Cardiac septum (tissue), 1 donor: ENCODE data around the gene DIAPH2. TPM values are rescaled to one million over a fixed set of nuclear protein-coding genes. Genes with fewer than 3 reads are reported as not detected.

ENCODE experiments used
- DNase-seq: peaks from one replicate; pipeline ENCODE4 v3.0.0-alpha.2; 2020; ENCODE audit warnings: low spot score
- intact Hi-C: fragments of 100-400 bp; cut with DNase I; formaldehyde crosslinking; loops from one replicate; pipeline ENCODE4 v1.14.0; 2022
- total RNA-seq: library from RNA; stranded (reverse); fragmentation: NEBNext Ultra II Directional; extraction: Animal tissue kit (Norgen Biotek cat#: 25700); gene quantifications from one replicate; pipeline ENCODE4 v1.2.1, GENCODE V29; 2021
- donor health status: DM: no; HTN: no; CAD: no.

The DIAPH2 gene
- total RNA-seq, 1 donor from 2014 or later = 13.5 TPM

DNA sequence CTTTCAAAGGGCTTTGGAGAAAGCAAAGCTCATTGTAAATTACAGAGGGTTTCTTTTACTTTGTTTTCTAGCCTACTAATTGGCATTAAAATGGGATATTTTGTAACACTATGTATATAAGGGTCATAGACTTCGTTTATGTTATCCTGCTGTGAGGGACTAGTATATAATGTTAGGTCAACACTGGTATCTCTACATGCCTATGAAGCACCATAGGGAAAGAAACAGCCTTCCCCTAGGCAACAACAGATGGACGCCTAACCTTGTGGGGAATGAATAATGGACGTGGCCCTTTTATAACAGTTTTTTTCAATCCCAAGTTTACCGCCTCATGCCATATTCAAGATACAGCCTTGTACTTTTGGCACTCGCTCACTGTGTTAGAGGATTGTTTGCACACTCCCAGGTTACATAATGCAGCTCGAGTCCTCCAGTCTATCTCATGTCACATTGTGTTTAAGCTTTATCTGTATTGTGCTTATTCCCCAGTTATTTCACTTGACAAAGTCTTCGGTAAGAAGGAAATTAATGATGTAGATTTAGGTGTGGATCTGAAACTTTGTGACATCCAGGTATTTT is 910.1 kb downstream of the DIAPH2 start:
- intact Hi-C loops = no loop called here
- no peak for DNase-seq

DNA sequence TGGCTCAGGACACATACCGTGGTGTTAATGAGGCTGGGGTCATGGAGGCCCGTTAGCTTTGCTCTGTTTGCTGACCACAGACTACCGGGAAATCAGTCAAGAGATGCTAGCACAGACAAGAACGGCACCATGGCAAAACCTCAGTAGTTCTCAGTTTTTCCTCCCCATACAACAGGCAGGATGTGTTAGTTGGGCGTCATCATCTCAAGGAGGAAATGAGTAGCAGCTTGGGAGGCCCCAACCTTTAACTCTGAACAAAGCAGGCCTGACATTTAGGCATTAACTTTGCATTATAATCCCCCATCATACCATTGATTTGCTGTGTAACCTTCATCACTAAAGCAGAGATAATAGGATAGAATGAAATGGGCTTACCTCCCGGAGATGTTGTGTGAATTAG is 913.3 kb downstream of the DIAPH2 start:
- DNase-seq = no peak
- intact Hi-C loops = no loop called here

DNA sequence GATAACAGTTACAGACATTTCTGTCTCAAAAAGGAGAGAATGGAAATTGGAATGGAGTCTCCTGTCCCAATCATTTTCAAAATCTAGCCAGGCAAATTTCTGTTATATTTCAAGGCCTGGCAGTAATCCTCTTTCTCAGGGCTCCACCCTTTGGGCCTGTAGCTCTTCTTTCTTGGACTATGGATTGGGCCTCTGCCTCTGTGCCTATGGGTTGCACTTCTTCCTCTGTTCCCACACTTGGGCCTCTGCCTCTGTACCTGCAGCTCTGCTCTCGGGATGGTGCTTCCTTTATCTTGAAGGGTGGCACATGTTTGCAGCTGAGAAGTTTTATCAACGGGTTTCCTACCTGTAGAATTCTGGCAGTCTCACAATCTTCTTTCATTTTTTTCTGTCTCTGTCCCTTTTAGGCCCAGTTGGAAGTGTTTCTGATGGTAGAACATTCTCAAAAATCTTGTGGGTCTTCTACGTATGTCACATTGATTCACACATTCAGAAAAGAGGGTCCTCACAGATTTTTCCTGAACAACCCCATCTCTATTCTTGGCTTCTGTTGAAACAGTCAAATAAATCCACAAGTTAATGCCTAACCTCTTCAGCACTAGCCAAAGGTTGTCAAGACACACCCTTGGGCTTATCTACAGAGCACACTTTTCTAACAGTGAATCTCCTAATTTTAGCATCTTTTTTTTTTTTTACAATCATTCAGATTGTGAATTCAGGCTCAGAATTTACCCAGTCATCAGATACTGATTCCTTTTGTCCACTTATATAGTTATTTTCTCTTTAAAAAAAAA is 918.0 kb downstream of the DIAPH2 start:
- intact Hi-C loops = no loop called here
- DNase-seq = no peak

DNA sequence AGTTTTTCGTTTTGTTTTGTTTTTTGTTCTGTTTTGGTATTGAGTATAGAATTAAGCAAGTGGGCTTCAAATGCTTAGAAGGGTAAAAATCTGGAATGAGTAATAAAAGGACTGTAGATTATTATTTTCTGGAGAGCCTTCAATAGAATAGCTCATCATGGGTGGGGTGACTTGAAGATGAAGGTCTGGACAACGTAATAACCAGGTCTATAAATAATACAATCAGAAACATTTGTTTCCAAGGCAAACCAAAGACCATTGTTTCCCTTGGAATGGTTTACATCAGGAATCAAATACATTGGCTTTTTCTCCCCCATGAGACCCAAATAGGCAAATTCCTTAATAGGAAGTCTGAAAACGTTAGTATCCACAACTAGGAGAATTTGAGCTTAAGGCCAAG is 920.6 kb downstream of the DIAPH2 start:
- no peak for DNase-seq
- intact Hi-C loops = no loop called here

DNA sequence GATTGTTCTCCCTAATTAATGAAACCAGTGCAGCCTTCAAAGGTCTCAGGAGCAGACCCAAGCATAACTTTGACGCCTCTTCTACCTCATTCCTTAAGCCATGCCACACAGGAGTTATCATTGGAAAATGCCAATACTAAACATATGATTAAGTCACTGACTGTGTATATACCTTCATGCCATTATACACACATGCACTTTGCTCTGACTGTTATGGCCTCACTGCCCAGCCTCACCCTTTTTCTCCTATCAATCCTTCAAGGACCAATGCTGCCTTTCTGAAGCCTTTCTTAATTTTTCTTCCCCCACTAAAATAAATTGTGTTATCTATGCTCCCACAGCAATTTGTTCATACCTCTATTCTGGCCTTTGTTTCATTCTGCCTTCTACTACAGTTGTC is 924.7 kb downstream of the DIAPH2 start:
- no peak for DNase-seq
- intact Hi-C loops = no loop called here

DNA sequence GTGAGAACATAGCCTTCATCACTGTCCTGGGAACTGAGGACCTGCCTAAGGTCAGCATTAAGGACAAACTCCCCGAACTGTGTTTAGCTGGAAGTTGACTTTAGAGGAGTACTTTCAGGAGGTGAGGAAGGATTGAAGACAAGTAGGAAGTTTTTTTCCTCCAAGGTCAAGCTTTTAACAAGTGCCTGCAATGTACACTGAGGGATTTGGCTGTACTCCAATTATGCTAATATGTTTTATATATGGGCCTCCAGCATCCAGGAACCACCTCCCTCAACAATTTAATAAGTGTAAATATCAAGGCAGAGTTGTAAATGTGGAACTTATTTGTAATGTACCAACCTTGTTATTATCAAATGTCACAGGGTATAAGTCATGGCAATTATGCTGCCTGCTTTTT is 925.3 kb downstream of the DIAPH2 start:
- no peak for DNase-seq

DNA sequence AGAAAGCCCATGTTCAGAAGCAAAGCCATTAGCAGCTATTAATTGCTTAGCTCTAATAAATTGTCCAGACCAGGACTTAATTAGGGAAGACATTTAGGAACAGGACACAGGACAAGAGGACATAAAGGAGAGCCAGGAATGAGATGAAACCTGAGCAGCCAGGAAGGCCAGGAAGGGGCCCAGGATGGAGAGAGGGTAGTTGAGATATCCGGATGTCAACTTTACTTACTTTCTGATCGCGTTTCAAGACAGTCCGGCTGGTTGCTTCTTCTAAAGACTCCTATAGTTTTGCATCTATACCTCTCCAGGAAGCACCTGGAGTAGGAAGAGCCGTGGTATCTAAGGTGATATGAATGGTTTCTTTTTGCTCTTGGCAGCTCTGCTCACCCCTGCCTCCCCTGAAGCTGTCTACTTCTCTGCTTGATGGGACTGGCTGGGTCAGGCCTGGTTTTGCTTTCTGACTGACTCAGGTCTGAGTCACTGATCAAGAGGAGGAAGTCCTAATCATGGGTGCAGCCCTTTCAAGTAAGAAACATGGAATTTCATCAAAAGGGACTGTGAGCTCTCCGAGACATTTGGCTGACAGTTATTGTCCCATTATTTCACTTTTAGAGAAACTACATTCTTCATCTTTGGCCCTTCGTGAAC is 932.4 kb downstream of the DIAPH2 start:
- intact Hi-C loops = no loop called here
- DNase-seq = no peak

More for the DNA sequence above, 925.3 kb downstream of the DIAPH2 start:
- intact Hi-C loops = no loop called here

DNA sequence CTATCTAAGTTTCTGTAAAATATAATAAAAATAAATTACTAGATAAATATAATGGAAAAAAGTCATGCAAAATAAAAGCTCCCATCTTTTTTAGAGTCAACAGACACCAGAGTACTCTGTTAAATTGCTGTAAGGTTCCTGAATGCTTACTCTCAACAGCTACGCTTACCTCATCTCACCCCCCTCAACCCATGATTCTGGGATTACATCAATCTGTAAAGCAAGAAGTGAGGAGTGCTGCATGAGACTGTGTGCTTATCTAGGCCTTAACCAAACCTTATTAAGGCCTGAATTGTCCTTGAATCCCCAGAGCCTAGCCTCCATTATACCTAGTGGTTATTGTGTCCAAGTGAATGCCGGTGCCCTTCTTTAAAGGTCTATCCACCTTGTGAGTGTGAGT is 934.9 kb downstream of the DIAPH2 start:
- DNase-seq = no peak
- intact Hi-C loops = no loop called here

DNA sequence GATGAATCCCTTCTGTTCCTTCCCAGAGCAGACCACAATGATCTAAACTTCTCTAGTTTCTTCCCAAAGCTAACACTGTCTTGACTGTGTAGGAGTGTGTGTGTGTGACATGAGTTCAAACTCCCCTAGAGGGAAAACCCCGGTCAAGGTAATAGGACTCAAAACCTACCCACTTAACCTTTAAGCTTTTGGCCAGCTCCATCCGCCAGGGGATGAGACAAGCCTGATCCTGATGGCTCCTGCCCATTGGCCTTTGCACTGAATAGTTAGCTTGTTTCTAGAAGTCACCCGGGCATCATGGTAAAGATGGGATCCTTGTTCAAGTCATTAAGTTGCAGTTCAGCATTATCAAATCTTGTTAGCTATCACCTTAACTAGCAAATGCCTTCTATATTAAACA is 937.5 kb downstream of the DIAPH2 start:
- intact Hi-C loops = no loop called here

DNA sequence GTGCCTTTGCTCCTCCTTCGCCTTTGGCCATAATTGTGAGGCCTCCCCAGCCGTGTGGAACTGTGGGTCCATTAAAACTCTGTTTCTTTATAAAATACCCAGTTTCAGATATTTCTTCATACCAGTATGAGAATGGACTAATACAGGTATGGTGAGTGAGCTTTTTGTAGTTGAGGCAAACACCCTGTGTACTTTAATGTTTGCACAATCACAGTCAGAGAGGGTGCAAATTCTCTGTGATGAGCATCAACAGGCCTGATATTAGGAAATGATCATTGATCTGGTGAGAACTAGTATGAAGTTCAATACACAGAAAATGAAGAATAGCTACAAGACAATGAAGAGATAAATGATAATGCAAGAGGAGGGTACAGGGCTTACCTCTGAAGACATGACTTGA is 943.7 kb downstream of the DIAPH2 start:
- no peak for DNase-seq
- intact Hi-C loops = no loop called here

More for the DNA sequence above, 937.5 kb downstream of the DIAPH2 start:
- no peak for DNase-seq

DNA sequence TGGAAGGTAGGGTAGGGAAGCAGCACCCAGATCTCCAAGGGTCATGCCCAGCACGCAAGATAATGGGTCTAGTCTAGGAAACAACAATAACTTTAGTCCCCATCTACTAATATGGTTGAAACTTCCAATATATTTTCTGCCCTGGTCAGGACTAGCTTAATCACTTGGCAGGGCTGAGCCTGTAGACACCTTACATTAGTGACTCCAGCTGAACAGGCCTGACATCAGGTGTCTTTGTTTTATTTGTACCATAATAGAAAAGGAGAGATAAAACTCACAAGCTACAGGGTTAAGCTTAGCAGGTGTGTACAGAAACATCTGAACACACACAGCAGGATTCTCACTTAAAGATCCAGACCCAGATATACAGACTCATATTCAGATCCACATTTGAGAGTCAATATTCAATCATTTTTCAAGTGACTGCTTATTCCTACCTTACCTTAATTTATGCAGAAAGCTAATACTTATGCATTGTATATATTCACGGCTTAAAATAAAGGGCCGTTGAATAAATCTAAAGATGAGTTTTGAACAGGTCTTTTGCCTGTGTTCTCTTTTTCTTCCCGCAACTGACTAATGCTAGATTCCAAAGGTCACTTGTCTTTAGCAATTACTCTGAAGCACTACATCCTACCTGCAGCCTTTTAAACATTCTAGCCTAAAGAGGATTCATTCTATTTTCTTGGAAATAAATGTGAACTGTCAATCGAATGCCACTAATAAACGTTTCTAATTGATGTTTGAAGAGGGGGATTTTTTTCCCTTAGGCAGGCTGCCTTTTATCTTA is 944.4 kb downstream of the DIAPH2 start:
- intact Hi-C loops = no loop called here
- no peak for DNase-seq

DNA sequence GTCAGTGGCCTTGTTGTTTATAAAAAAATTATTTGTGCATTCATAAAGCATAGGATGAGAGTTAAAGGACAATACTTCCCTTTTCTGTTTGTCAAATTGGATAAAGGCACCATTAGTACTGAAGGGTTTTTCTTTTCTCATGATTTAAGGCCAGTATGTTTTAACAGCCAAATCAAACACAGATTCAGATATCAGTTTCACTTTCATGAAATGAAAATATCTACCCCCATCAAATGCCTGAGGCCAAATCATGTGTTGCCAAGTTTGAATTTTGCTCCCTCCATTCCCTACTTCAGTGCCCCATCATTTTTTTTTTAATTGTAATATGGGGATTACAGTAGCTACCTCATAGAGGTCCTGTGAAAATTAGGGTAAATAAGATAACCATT is 944.9 kb downstream of the DIAPH2 start:
- intact Hi-C loops = no loop called here
- no peak for DNase-seq

DNA sequence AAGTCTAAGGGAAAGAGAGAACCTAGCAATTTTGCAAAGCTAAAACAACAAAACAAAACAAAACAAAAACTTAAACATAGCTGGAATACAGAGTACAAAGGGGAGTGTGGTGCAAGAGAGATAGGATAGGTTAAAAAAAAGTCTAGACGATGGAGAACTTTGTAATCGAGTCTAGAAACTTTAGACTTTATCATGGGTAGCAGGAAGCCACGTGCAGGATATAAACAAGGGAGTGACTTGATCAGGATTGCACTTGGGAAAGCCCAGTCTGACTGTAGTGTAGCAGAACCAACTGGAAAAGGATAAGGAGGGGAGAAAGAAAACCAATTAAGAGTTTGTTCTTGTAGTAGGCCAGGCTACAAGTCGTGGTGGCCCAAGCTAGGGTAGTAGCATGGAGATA is 949.2 kb downstream of the DIAPH2 start:
- intact Hi-C loops = no loop called here
- no peak for DNase-seq

DNA sequence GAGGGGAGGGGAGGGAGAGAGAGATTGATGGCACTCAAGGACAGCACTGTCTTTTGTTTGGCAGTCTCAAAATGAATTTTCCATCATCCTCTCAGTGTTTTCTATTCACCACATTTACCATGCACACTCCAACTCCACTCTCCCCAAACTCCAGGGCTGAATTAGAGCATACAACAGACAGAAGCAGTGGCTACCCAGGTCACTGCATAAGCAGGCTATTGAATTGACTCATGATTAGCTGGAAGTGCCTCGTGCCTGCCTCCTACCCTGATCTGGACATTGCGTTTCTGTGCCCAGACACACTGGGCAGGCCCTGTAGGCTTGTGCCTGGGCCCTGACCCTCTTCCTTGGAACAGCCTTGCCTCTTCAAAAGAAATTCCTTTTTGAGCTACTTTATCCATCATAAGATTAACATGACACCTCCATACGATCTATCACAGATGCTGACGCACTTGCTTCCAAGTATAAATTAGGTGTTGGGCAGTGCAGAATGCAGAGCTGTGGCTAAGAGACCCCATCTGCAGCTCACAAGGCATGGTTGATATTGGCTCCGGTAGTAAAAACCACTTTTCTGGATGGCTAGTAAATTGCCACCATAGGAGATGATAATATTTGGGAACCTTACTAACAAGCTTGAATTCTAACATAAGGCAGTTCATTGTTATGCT is 952.0 kb downstream of the DIAPH2 start:
- intact Hi-C loops = no loop called here
- no peak for DNase-seq

DNA sequence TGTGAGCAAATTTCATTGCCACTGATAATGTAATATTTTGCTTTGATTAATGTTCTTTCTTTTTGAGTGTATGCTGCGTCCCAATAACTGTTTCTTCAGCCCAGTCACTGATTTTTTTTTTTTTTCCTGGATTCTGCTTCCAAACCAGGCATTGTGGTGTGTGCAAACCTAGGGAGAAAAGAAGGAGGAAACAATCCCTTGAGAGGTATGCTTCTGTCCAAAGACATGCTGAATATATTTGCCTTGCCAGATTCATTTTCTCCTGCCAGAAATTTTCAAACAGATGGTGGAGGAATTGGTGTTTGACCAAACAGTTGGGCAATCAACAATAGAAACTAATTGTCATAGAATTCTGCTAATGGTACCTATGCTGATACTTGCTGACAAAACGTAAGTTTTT is 952.6 kb downstream of the DIAPH2 start:
- intact Hi-C loops = no loop called here
- no peak for DNase-seq

DNA sequence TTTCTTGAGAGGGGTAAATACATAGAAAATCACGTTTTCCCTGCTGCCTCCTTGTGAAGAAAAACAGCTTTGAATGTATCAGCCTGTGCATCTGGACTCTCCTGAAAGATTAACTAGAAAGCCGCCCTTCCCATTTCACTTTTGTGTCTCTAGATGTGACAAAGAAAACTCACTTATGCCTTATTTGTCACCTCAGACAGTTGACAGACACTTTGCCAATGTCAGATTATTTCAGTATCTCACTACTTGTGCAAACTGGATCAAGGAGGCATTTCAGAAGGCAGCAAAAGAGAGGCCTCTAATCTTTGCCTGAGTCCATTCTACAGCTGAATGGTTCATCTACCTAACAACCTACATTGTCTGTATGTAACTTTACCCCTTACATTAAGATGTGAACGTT is 954.0 kb downstream of the DIAPH2 start:
- intact Hi-C loops = no loop called here
- DNase-seq = no peak

DNA sequence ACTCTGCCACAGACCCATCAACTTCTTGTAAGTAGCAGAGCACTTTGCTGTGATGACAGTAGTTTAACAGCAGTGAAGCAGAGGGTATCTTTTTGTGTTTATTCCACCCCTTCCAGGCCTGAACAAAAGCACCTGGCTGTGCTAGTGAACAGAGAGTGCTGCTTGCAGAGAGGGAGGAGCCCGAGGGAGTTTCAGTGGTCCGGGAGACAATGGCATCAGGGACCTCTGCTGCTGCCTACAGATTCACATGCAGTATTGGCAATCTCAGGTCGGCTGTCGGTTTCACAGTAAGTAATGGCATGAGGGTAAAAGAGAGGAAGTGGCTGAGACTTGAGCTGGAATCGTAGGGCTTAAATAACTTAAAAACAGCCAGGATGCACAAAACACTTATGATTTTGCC is 954.9 kb downstream of the DIAPH2 start:
- no peak for DNase-seq
- intact Hi-C loops = no loop called here
